Brain microvascular endothelial cell (primary cell): ENCODE measurements around the gene BCL11B.

ENCODE experiments used
- DNase-seq: peaks from one replicate; pipeline ENCODE4 v3.0.0-alpha.2; 2020
- H3K27ac ChIP-seq: fragments of 250-450 bp; sonication (Bioruptor Pico); 2 replicates; pipeline ENCODE4 v1.5.1; 2020; ENCODE audit warnings: mild to moderate bottlenecking, moderate library complexity
- H3K27me3 ChIP-seq: fragments of 250-450 bp; sonication (Bioruptor Pico); replicated peaks from 2 replicates; pipeline ENCODE4 v1.5.1; 2020; ENCODE audit warnings: mild to moderate bottlenecking
- H3K36me3 ChIP-seq: fragments of 250-450 bp; sonication (Bioruptor Pico); replicated peaks from 2 replicates; pipeline ENCODE4 v1.5.1; 2020; ENCODE audit warnings: mild to moderate bottlenecking
- H3K4me3 ChIP-seq: 2 replicates; pipeline ENCODE4 v1.5.1; 2011; ENCODE audit warnings: low read depth, mild to moderate bottlenecking, control low read depth, low read length, moderate library complexity
- in situ Hi-C: cut with HindIII; loops from 2 replicates; pipeline ENCODE4 v1.10.0; 2017; ENCODE audit warnings: low sequenced_read_pairs, low pct_ligation_motif_present
- TF ChIP-seq, protein P1 (sequence below): IDR thresholded peaks from 2 replicates; pipeline ENCODE4 v1.5.1; 2011; ENCODE audit warnings: low read depth, mild to moderate bottlenecking, moderate library complexity, low read length, control low read depth, inconsistent platforms; ENCODE audit errors: missing control alignments

BCL11B gene

DNA sequence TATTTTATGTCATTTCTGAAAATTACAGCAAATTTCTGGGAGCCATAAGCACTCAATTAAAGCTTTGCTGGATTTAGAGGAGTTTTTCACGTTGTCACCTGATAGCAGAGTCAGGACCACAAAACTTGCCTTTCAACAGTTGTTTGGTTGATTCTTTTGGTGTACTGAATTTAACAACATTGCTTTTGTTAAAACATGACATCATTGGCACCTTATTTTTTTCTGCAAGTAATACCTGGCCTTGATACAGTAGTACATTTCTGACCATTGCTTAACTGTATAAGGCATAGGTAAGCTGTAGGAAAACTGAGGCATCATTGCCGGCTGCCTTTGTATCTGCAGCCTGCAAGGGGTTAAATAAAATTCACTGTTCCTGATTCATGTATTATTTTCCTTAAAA lies 4.5 kb upstream of the BCL11B start:
- H3K4me3 ChIP-seq: no peak overlapping the region
- peaks cover 33% of the 10 kb centered on the region for H3K27me3 ChIP-seq
- in situ Hi-C loops: no loop called here

DNA sequence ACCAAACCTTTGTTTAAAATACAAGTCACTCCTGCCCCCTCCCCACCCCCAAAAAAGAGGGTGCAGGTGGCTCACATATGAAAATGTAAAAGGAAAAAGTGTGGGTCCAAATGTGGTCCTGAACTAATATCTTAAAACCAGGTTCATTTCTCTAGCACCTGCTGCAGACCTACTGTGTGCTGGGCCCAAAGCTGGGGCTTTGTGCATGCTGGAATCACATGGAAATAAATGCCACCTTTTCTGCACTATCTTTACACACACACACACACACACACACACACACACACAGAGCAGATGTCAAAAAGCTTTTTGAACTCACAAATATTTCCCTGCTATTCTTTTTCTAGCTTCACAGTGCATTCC lies 3.2 kb upstream of the BCL11B start:
- no peak for DNase-seq
- no peaks in the 10 kb centered on the region for H3K36me3 ChIP-seq
- H3K4me3 ChIP-seq: no peak overlapping the region
- no peak overlapping the region for H3K27ac ChIP-seq
- in situ Hi-C loops: no loop called here
- TF ChIP-seq, protein P1, sequence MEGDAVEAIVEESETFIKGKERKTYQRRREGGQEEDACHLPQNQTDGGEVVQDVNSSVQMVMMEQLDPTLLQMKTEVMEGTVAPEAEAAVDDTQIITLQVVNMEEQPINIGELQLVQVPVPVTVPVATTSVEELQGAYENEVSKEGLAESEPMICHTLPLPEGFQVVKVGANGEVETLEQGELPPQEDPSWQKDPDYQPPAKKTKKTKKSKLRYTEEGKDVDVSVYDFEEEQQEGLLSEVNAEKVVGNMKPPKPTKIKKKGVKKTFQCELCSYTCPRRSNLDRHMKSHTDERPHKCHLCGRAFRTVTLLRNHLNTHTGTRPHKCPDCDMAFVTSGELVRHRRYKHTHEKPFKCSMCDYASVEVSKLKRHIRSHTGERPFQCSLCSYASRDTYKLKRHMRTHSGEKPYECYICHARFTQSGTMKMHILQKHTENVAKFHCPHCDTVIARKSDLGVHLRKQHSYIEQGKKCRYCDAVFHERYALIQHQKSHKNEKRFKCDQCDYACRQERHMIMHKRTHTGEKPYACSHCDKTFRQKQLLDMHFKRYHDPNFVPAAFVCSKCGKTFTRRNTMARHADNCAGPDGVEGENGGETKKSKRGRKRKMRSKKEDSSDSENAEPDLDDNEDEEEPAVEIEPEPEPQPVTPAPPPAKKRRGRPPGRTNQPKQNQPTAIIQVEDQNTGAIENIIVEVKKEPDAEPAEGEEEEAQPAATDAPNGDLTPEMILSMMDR: no peak
- H3K27me3 ChIP-seq: peaks cover 39% of the 10 kb centered on the region

More for the DNA sequence above, 4.5 kb upstream of the BCL11B start:
- TF ChIP-seq, protein P1: no peak
- DNase-seq: no peak
- Histone ChIP-seq H3K36me3 (no peaks in the 10 kb centered on the region), H3K27ac (no peak overlapping the region)

DNA sequence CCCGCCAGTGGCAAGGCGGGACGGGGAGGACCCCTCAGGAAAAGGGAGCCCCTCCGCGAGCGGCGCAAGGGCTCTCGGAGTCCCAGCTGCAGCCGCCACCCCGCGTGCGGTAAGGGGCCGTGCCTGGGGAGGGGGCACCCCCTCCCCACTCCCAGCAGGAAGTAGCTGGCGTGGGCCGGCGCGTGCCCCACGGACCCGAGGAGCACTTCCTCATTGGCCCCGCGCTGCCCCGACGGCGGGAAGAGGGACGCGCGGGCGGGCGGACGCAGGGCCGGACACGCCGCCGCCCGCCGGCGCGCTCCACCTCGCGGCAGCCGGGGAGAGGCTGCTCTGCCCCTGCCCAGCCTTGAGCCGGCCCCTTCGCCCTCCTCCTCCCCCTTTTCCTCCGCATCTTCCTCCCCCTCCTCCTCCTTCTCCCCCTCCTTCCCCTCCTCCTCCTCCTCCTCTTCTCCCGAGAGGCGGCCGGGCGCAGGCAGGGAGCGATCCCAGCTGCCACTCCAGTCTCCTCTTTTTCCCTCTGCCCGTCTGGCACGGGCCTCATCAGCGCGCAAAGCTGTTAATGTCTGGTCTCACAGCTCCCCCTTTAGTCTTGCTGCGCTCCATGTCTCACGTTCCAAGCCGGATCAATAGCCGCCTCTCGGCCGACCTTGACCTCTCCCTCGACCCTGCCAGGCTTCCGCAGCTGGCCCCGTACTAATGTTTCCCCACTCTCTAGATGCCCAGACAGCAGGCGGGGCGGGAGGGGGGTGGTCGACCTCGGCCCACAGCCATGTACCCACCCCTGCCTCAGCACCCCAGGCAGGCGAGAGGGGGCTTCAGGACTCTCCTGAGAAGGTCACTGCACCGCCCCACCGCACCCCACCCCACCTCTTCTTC lies 2.6 kb upstream of the BCL11B start:
- H3K27me3 ChIP-seq: peaks cover 42% of the 10 kb centered on the region
- TF ChIP-seq, protein P1: peak; percentile 41
- in situ Hi-C loops: no loop called here
- no peaks in the 10 kb centered on the region for H3K36me3 ChIP-seq
- H3K27ac ChIP-seq: no peak overlapping the region
- H3K4me3 ChIP-seq: peak overlapping the region; percentile 36
- DNase-seq: peak; percentile 12

DNA sequence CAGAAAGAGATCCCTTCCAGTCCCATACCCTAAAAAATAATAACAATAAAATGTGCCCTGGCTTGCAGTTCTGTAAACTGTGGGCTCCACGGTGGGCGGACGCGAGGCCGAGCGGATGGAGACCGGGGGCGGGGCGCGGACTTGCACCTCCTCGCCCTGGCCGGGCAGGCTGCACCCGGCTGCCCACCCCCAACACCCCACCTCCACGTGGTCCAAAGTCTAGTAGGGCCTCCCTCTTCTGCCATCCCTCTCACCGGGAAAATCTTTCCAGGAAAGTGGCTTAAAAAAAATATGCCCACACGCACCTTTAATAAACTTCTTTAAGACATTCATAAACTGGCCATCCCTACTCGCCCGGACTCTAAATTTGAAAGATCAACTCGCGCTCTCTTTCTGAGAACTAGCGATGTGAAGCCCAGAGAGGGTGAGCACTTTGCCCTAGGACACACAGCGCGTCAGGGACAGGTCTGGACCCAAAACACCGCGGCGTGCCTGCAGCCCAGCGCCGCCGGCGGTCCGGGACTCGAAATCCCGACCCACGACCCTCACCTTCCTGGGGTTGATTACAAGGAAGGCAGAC lies 1.9 kb upstream of the BCL11B start:
- Histone ChIP-seq H3K27me3 (peaks cover 45% of the 10 kb centered on the region), H3K27ac (no peak overlapping the region), H3K4me3 (peak overlapping the region; percentile 36), H3K36me3 (no peaks in the 10 kb centered on the region)
- in situ Hi-C loops: no loop called here
- TF ChIP-seq, protein P1: no peak
- no peak for DNase-seq

DNA sequence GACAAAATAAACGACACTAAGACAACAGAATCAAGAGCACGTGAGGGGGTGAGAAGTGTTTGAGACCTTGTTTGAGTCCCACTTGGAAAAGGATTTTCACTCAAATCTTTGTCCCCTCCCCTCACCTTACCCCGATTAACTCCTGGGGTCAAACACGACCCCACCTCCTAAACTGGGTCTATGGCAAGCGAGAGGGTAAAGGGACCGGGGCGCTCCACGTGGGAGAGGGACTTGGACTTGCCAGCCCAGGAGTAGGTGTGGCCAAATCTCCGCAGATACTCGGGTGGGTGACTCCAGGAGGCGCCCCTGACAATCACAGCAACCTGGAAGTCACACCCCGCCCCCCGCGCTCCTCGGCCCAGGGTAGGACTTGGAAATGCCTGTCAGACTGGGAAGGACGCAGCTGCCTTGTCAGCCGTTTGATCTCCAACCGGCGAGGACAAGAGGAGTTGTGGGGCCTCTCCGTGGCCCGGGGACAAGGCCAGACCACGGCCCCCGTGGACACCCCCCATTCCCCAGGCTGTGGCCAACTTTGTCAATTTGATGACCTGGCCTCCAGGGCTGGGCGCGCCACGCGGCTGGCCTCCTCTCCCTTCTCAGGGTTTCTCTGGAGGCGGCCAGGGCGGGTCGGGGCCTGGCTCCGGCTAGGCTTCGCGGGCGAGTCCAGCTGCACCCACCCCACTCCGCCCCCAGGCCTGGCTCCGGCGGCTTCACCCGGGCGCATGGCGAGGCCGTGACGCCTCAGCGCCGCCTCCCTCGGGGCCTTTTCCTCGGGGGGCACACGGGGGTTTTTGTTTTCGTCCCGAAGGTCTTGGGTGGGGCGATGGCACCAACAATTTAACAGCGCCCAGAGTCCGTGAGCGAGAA lies 1.1 kb upstream of the BCL11B start:
- DNase-seq: no peak
- H3K27ac ChIP-seq: no peak overlapping the region
- H3K4me3 ChIP-seq: no peak overlapping the region
- no peaks in the 10 kb centered on the region for H3K36me3 ChIP-seq
- TF ChIP-seq, protein P1: no peak
- in situ Hi-C loops: no loop called here
- peaks cover 52% of the 10 kb centered on the region for H3K27me3 ChIP-seq
